Peyer's patch (tissue), 4 donors: ENCODE results near the gene RNF187.

Source experiments
- POLR2A ChIP-seq, 2 donors: fragments of 450-650 bp; IDR thresholded peaks; one replicate each; pipeline ENCODE4 v1.5.1; 2017; ENCODE audit warnings: antibody characterized with exemption in 2 of 2, mild to moderate bottlenecking in 2 of 2, moderate library complexity in 2 of 2
- TF ChIP-seq, protein P1 (sequence below), 6 experiments: fragments of 450-650 bp in 4 of 6; fragments of 200-600 bp in 2 of 6; sonication (generic) in 1 of 6; IDR thresholded peaks; one replicate each; pipeline ENCODE4 v1.5.1; 2017 to 2019; ENCODE audit warnings: antibody characterized with exemption in 6 of 6, mild to moderate bottlenecking in 3 of 6, moderate library complexity in 1 of 6

- TF ChIP-seq, protein P1, sequence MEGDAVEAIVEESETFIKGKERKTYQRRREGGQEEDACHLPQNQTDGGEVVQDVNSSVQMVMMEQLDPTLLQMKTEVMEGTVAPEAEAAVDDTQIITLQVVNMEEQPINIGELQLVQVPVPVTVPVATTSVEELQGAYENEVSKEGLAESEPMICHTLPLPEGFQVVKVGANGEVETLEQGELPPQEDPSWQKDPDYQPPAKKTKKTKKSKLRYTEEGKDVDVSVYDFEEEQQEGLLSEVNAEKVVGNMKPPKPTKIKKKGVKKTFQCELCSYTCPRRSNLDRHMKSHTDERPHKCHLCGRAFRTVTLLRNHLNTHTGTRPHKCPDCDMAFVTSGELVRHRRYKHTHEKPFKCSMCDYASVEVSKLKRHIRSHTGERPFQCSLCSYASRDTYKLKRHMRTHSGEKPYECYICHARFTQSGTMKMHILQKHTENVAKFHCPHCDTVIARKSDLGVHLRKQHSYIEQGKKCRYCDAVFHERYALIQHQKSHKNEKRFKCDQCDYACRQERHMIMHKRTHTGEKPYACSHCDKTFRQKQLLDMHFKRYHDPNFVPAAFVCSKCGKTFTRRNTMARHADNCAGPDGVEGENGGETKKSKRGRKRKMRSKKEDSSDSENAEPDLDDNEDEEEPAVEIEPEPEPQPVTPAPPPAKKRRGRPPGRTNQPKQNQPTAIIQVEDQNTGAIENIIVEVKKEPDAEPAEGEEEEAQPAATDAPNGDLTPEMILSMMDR (IDR thresholded peaks at IDR 0.05): no peak
- TF ChIP-seq POLR2A (IDR thresholded peaks at IDR 0.05): no peak
These were observed 54.5 kb downstream of the RNF187 start for GRCh38 chr1:228541725-228542124.
